SK-N-SH treated with all-trans-retinoic acid at 6 μM for 48 hours (cell line): Measurements from ENCODE around the gene PRR5.

Source experiments
- BACH2 ChIP-seq: fragments of 250-450 bp; sonication (Bioruptor Pico); IDR thresholded peaks from 2 replicates; pipeline ENCODE4 v1.9.0; 2021; ENCODE audit warnings: mild to moderate bottlenecking, borderline replicate concordance
- RARB ChIP-seq: fragments of 250-450 bp; sonication (Bioruptor Pico); IDR thresholded peaks from 2 replicates; pipeline ENCODE4 v1.8.0; 2021; ENCODE audit warnings: mild to moderate bottlenecking, moderate library complexity
- TOX ChIP-seq: fragments of 250-450 bp; sonication (Bioruptor Pico); IDR thresholded peaks from 2 replicates; pipeline ENCODE4 v1.8.0; 2021; ENCODE audit warnings: mild to moderate bottlenecking, moderate library complexity, borderline replicate concordance
- ZFP30 ChIP-seq: fragments of 450-650 bp; formaldehyde crosslinking; IDR thresholded peaks from 2 replicates; pipeline ENCODE4 v1.5.0; 2022; ENCODE audit warnings: mild to moderate bottlenecking, moderate library complexity
- TF ChIP-seq, protein P1 (sequence below): fragments of 250-450 bp; sonication (Bioruptor Pico); IDR thresholded peaks from 2 replicates; pipeline ENCODE4 v1.5.0; 2020; ENCODE audit warnings: mild to moderate bottlenecking, moderate library complexity

- no peak for TF ChIP-seq TOX (CRISPR knock-in tag)
- no peak for TF ChIP-seq BACH2 (CRISPR knock-in tag)
- TF ChIP-seq RARB (CRISPR knock-in tag), result no peak
- TF ChIP-seq, protein P1, sequence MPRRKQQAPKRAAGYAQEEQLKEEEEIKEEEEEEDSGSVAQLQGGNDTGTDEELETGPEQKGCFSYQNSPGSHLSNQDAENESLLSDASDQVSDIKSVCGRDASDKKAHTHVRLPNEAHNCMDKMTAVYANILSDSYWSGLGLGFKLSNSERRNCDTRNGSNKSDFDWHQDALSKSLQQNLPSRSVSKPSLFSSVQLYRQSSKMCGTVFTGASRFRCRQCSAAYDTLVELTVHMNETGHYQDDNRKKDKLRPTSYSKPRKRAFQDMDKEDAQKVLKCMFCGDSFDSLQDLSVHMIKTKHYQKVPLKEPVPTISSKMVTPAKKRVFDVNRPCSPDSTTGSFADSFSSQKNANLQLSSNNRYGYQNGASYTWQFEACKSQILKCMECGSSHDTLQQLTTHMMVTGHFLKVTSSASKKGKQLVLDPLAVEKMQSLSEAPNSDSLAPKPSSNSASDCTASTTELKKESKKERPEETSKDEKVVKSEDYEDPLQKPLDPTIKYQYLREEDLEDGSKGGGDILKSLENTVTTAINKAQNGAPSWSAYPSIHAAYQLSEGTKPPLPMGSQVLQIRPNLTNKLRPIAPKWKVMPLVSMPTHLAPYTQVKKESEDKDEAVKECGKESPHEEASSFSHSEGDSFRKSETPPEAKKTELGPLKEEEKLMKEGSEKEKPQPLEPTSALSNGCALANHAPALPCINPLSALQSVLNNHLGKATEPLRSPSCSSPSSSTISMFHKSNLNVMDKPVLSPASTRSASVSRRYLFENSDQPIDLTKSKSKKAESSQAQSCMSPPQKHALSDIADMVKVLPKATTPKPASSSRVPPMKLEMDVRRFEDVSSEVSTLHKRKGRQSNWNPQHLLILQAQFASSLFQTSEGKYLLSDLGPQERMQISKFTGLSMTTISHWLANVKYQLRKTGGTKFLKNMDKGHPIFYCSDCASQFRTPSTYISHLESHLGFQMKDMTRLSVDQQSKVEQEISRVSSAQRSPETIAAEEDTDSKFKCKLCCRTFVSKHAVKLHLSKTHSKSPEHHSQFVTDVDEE (CRISPR knock-in tag), result no peak
- no peak for TF ChIP-seq ZFP30
These were observed 1.4 kb downstream of the PRR5 start for GRCh38 chr22:44703255-44703870.
